Neural progenitor cell (in vitro differentiated cells): ENCODE data around the gene DBP.

Experiments
- CTCF ChIP-seq: fragments of 200-600 bp; sonication (generic); IDR thresholded peaks from 2 replicates; pipeline ENCODE4 v1.5.1; 2017; ENCODE audit warnings: antibody characterized with exemption, mild to moderate bottlenecking
- EZH2 ChIP-seq: fragments of 200-600 bp; sonication (generic); IDR thresholded peaks from 2 replicates; pipeline ENCODE4 v1.6.1; 2017; ENCODE audit warnings: antibody characterized with exemption, mild to moderate bottlenecking, moderate library complexity
- EZH2phosphoT487 ChIP-seq: fragments of 200-600 bp; sonication (generic); IDR thresholded peaks from 2 replicates; pipeline ENCODE4 v1.6.1; 2017; ENCODE audit warnings: antibody characterized with exemption

GRCh38 chr19:48668761-48669160 lies 31.6 kb upstream of the DBP start:
- TF ChIP-seq CTCF (no peak), EZH2phosphoT487 (no peak), EZH2 (no peak)
